GM18873 (cell line): ENCODE results near the gene FAM237B.
"Not testable (repeated sequence)": the region's sequence is repeated elsewhere in the genome, so short reads cannot be mapped to it uniquely, and the experiment has no call there.

ENCODE experiments used
- ATAC-seq: cut with Tn5 transposase; IDR thresholded peaks from one replicate; pipeline ENCODE4 v1.9.1; 2021; ENCODE audit warnings: mild to moderate bottlenecking, moderate library complexity, moderate number of reproducible peaks; ENCODE audit not compliant: unreplicated experiment, low FRiP score

The FAM237B gene

DNA sequence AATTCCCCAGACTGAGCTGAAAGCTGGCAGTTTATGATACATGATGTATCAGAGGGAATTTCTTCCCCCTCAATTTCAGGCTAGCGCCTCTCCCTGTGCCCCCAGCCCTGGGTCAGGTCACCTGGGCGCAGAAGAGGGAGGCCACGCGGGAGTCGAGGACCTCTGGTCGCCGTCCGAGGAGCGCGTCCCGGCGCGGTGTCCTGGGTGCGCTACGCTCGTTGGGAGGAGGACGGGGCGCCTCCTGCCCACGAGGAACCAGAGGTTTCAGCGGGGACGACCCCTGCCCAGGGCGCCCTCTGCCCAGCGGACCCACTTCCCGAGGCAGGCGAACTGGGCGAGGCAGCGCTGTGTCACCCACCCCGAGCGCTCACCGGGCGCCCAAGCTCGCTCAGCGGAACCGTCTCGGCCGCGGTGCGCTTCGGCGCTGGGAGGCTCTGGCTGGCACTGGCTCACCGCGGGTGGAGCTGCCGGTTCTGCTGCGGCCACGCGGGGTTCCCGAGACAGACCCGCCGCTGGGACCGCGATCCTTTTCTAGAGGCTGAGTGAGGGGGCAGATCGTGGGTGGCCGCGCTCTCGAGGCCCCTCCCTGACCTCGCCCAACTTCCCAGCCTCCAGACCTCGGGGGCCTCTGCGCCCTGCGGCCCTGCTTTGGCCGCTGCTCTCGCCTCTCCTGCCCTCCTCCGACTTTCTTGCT lies at the start of gene FAM237B:
Gene FAM237B, minus strand, starts transcription at position 504 of the 694 bp plus-strand sequence. CDS start 1,556 bp downstream, outside the sequence.
- ATAC-seq, result no peak

DNA sequence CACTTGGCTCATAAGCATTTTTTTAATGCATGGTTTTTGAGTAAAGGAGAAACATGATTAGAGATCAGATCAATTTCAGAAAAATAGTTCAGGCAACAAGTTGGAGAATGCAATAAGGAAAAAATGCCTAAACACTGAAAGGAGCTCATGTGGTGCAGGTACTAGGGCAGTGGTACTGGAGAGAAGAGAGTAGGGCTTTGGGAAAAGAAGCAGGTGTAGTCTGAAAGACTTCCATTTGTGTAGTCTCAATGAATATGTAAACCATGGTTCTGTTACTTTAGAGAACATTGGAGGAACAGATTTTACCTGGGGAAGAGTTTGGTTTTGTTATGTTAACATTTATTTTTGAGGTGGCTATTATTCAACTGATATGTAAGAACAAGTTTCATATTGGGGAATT lies 30.9 kb upstream of the FAM237B start:
- no peak for ATAC-seq

DNA sequence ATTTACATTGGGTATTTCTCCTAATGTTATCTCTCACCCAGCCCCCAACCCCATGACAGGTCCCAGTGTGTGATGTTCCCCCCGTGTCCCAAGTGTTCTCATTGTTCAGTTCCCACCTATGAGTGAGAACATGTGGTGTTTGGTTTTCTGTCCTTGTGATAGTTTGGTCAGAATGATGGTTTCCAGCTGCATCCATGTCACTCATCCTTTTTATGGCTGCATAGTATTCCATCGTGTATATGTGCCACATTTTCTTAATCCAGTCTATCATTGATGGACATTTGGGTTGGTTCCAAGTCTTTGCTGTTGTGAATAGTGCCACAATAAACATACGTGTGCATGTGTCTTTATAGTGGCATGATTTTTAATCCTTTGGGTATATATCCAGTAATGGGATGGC lies 28.9 kb upstream of the FAM237B start:
- not testable (repeated sequence) for ATAC-seq

GRCh38 chr7:90349305-90349704 lies 28.2 kb upstream of the FAM237B start:
- ATAC-seq, result no peak

DNA sequence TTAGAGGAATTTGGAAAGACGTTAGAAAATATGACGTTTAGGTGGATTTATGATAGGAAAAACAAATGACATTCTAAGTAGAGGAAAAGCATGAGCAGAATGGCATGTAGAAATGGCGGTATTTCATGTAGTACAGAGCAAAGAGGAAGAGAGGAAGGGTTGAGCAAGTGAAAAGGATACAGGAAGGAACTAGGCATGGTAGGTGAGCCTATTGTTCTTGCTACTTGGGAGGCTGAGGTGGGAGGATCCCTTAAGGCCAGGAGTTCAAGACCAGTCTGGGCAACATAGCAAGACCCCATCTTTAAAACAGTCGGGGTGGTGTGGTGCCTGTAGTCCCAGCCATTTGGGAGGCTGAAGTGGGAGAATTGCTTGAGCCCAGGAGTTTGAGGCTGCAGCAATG lies 26.7 kb upstream of the FAM237B start:
- ATAC-seq, result no peak

DNA sequence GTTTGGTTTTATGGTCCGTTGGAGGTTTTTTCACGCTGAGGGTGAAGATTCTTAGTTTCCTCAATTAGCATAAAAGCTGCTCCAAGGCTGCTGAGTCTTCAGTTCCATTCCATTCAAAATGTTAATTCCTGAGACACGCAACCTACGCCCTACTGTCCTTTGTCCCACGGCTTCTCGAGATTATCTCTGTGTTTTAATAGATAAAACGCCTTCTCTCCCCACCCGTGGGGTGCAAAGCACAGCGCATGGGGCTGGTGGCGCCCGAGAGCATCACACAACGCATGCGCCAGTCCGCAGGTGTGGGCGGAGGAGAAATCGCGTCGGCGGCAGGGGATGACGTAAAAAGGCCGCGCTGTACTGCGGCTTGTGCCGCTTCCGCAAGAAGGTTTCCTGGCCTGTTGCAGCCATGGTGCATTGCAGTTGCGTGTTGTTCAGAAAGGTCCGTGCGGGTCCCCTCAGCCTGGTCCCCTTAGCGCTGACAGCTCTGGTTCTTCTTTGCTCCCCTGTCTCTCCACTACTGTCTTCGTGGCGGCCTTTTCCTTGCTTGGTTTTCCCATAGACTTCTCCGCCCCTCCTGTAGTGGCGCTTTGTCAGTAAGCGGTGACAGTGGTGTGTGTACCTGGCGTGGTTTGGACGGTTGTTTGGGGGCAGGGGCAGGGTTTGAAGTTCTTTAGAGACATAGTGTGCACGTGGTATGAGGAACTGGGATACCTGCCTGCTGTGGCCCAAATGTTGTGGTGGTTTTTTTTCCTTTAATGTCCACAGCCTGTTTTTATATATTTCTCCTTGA lies 25.4 kb upstream of the FAM237B start, which contains the start of gene GTPBP10:
Gene GTPBP10, plus strand, starts transcription at position 381 of the 790 bp plus-strand sequence. Its CDS starts 26 bp downstream, at position 407.
- peak; percentile 98 for ATAC-seq

DNA sequence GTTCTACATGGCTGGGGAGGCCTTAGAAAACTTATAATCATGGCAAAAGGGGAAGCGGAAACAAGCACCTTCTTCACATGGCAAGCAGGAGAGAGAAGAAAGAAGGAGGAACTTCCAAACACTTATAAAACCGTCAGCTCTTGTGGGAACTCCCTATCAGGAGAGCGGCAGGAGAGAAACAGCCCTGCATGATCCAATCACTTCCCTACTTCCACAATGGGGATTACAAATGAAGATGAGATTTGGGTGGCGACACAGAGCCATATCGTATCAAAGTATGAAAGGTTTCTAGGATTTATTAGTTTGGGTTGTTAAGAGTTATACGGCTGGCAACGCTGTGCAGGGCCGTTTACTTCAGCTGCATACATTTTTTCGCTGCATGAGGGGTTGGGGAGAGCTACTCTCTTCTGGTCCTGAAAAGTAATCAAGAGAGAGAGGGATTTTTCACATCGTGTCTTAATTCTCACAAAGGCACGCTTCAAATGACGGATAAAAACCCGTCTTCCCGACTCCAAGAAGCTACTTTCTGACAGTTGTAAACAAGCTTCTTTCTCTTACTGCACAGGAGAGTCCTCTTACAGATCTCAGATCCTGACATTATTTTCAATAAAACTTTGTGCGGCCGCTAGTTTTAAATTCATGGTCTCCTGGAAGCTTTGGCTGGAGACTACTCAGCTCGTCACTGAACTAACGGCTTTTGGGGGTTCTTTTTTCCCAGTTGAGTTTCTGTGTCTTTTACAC lies 24.7 kb upstream of the FAM237B start:
- peak; percentile 2 for ATAC-seq

- no peak for ATAC-seq
Observed at GRCh38 chr7:90345016-90345415, 23.9 kb upstream of the FAM237B start.

DNA sequence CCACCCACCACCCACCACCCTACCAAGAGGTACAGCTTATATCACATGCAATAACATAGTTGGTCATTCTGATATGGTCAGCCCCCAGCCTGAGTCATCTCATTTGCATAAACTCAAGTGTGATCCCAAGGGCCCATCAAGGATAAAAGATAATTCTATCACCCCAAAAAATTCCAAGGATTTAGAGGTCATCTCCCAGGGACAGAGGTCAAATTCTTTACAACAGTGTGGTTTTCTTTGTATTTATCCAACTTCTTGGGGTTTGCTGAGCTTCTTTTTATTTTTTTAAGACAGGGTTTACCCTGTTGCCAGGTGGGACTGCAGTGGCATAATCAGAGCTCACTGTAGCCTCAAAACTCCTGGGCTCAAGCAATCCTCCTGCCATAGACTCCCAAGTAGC lies 16.0 kb upstream of the FAM237B start:
- no peak for ATAC-seq

DNA sequence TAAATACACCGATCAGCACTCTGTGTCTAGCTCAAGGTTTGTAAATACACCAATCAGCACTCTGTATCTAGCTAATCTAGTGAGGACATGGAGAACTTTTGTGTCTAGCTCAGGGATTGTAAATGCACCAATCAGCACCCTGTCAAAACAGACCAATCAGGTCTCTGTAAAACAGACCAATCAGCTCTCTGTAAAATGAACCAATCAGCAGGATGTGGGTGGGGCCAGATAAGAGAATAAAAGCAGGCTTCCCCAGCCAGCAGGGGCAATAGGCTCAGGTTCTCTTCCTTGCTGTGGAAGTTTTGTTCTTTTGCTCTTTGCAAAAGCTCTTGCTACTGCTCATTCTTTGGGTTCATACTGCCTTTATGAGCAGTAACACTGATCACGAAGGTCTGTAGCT lies 13.8 kb upstream of the FAM237B start:
- ATAC-seq, result not testable (repeated sequence)

- no peak for ATAC-seq
Observed at GRCh38 chr7:90334193-90334843, 13.2 kb upstream of the FAM237B start.

DNA sequence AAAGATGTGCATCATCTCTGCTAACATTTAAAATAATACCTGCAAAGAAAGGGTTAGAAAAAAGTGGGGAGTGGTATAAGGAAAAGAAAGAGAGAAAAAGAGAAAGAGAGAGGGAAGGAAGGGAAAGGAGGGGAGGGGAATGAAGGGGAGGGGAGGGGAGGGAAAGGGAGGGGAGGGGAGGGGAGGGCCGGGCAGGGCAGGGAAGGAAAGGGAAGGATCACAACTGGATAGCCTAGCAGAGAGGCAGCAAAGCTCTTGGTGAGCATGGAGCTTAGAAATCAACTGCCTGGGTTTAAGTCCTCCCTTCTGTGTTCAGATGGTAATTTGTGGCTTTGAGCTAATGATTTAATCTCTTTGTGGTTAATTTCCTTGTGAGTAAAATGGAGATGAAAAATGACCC lies 5.4 kb upstream of the FAM237B start:
- ATAC-seq, result no peak

DNA sequence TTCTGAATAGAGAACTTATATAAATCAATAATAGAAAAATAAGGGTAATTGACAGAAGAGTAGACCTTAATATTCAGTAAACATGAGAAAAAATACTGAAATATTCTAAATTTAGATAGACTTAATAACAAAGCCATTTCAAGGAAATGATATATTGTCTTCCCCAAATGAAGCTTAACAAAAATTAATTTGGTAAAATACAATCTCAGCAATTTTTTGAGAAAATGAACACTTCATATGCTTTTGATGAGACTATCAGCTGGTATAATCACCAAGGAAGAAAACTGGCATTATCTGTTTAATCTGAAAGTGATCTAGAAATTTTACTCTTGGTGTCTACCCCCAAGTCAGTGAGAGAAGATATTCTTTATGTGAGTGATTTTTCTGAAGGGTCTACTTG lies 1.7 kb upstream of the FAM237B start:
- no peak for ATAC-seq

DNA sequence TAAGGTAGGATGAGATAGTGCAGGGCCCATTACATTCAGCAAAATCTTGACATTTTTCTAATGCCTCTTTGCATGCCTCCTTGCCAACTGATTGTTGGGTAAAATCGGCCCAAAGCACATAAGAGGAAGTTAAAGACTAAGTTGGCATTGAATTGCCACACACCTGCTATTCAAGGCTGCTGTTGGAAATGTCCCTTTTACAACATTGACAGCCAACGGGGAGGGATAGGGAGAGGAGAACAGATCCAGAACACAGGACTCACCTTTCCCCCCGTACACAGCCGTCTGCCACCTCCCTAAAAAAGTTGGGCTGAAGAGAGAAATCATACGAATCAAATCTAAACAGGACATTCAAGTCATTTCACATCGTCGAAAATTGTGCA lies 695 bp downstream of the FAM237B start:
- no peak for ATAC-seq

DNA sequence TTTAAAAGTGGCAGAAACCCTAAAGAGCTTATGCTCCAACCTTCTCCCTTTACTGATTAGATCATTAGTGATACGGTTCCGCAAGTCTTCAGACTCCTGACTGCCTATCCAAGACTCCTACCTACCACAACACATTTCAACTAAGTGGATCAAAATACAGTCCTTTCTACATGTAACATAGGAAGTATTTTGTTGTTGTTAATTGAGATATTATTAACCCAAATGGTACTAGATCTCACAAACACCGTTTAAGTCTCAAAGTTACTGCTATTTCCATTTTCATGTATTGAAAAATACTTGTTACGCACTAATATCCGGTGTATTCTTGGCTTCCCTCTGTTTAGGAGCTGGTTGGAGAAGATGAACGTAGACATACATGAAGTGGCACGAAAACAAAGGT lies 1.1 kb downstream of the FAM237B start:
- ATAC-seq, result no peak

- ATAC-seq, result no peak
Observed at GRCh38 chr7:90313907-90314306, 7.2 kb downstream of the FAM237B start.

DNA sequence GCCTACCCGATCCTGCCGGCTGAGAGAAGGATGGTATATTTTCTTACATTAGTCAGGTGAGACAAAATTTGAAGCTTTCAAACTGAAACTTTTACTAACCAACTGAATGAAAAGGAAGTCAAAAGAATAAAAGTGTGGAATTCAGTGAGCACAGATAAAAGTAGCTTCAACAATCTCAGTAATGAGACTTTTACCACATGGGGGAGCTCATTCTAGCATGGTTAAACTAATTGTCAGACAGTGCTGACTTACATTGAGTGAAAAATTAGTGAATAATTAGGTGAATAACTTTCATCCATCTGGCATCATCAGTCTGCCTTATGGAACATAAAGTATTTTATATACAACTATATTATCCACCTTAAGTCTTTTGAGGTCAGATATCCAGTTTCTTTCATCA lies 8.4 kb downstream of the FAM237B start:
- no peak for ATAC-seq

- no peak for ATAC-seq
Observed at GRCh38 chr7:90311175-90311574, 9.9 kb downstream of the FAM237B start.

DNA sequence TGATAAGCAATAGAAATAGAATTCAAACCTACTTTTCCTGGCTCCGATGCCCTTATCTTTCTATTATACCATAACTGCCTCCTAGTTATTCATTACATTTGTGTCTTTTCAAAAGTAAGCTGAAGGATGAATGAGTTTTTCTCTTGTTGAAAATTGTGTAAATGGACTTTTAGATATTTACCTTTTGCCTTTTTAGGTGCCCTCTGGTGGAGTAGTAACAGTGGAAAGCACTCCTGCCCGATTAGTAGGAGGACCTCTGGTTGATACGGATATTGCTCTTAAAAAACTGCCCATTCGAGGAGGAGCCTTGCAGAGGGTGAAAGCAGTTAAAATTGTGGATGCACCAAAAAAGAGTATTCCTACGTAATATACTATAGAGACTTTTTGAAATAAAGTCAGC lies 11.2 kb downstream of the FAM237B start:
- ATAC-seq, result no peak

DNA sequence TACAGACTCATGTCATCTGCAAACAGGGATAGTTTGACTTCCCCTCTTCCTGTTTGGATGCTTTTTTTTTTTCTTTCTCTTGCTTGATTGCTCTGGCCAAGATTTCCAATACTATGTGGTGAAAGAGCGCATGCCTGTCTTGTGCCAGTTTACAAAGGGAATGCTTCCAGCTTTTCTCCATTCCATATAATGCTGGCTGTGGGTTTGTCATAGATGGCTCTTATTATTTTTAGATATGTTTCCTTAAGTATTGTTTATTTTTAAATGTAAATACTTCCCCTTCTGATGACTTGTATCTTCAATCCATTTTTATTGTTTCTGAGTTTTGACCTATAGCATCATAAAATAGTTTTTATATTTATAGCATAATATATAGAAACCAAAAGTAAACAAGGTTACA lies 17.9 kb downstream of the FAM237B start:
- no peak for ATAC-seq
